ENCODE measurements around the gene ZSWIM4.

DNA sequence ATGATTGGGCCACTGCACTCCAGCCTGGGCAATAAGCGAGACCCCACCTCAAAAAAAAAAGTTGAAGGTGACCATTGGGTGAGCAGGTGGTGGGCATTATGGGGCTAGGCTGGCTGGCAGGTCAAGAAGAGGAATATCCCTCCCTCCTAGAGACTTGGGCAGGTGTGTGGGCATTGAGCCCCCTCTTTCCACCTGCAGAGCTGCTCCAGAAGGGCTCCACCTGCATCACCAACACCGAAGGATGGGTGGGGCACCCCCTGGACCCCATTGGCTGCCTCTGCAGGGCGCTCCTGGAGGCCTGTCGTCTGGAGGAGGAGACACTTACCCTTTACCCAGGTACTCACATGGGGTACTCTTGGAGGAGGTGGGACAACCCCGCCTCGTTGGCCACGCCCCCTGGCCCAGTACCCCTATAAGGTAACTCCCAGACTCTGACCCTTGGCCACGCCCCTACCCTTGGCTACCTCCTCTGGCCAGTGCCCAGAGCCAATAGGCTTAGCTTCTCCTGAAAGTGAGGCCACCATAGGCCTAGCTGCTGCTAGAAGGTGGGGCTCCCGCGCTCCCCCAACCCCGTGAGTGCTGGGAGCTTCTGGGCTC, 21.9 kb downstream of the ZSWIM4 start:
- TF ChIP-seq CTCF (IDR thresholded peaks at IDR 0.05 in 8 of 11, conservative IDR thresholded peaks at IDR 0.05 in 3 of 11) (no peak), POLR2A (IDR thresholded peaks at IDR 0.05) (no peak), POLR2AphosphoS5 (IDR thresholded peaks at IDR 0.05) (peak in 1 of 3 donors; percentile 10)

Data from spleen (tissue), 7 donors.